Ectodermal cell (in vitro differentiated cells): Measurements from ENCODE around the gene GCM1.
"Not testable (repeated sequence)": the region's sequence is repeated elsewhere in the genome, so short reads cannot be mapped to it uniquely, and the experiment has no call there.

Experiments used
- H3K27ac ChIP-seq: 2 replicates; pipeline ENCODE4 v1.7.0; 2013; ENCODE audit warnings: mild to moderate bottlenecking, low read depth, low read length; ENCODE audit not compliant: insufficient read depth, poor library complexity, severe bottlenecking
- H3K27me3 ChIP-seq: 2 replicates; pipeline ENCODE4 v1.7.0; 2013; ENCODE audit warnings: mild to moderate bottlenecking, low read length; ENCODE audit not compliant: insufficient read depth, control insufficient read depth, poor library complexity, severe bottlenecking
- H3K36me3 ChIP-seq: one replicate; pipeline ENCODE4 v1.7.0; 2013; ENCODE audit warnings: low read length; ENCODE audit not compliant: control insufficient read depth, insufficient read depth
- H3K4me1 ChIP-seq: one replicate; pipeline ENCODE4 v1.7.0; 2013; ENCODE audit warnings: low read length; ENCODE audit not compliant: control insufficient read depth, insufficient read depth
- H3K4me3 ChIP-seq: 2 replicates; pipeline ENCODE4 v1.7.0; 2013; ENCODE audit warnings: low read depth, low read length, control low read depth; ENCODE audit not compliant: insufficient read depth
- H3K9me3 ChIP-seq: 2 replicates; pipeline ENCODE4 v1.7.0; 2013; ENCODE audit warnings: mild to moderate bottlenecking, low read length, moderate library complexity; ENCODE audit not compliant: control insufficient read depth
- WGBS, 2 experiments: methylation state at CpG; one replicate each; pipeline ENCODE4 v1.1.7; 2013; ENCODE audit warnings: missing lambda C conversion rate in 2 of 2; 5-methylcytosine and 5-hydroxymethylcytosine counted together

GCM1 gene

GRCh38 chr6:53172468-53172803 lies 23.8 kb upstream of the GCM1 start:
- 86 to 93% methylated on average over 6 of the region's 6 CpGs for WGBS, 2 experiments
- H3K27ac ChIP-seq = no peak overlapping the region
- H3K4me1 ChIP-seq = no peaks in the 10 kb centered on the region
- H3K27me3 ChIP-seq = no peaks in the 10 kb centered on the region
- no peaks in the 10 kb centered on the region for H3K36me3 ChIP-seq
- no peak overlapping the region for H3K4me3 ChIP-seq
- no peaks in the 10 kb centered on the region for H3K9me3 ChIP-seq

GRCh38 chr6:53171605-53172467 lies 23.2 kb upstream of the GCM1 start:
- no peak overlapping the region for H3K27ac ChIP-seq
- WGBS, 2 experiments = 59% methylated on average over 19 of the region's 20 CpGs

GRCh38 chr6:53168516-53169267 lies 20.1 kb upstream of the GCM1 start:
- H3K9me3 ChIP-seq = no peaks in the 10 kb centered on the region
- no peak overlapping the region for H3K4me3 ChIP-seq
- H3K27ac ChIP-seq = no peak overlapping the region
- H3K36me3 ChIP-seq = no peaks in the 10 kb centered on the region
- no peaks in the 10 kb centered on the region for H3K27me3 ChIP-seq
- H3K4me1 ChIP-seq = no peaks in the 10 kb centered on the region
- 85 to 88% methylated on average over 4 of the region's 4 CpGs for WGBS, 2 experiments

More at GRCh38 chr6:53171605-53172467, 23.2 kb upstream of the GCM1 start:
- no peak overlapping the region for H3K4me3 ChIP-seq
- no peaks in the 10 kb centered on the region for H3K4me1 ChIP-seq
- H3K36me3 ChIP-seq = no peaks in the 10 kb centered on the region
- no peaks in the 10 kb centered on the region for H3K9me3 ChIP-seq
- H3K27me3 ChIP-seq = no peaks in the 10 kb centered on the region

- H3K27me3 ChIP-seq = no peaks in the 10 kb centered on the region
- no peak overlapping the region for H3K4me3 ChIP-seq
- H3K9me3 ChIP-seq = no peaks in the 10 kb centered on the region
- WGBS, 2 experiments = 92 to 98% methylated on average over 4 of the region's 4 CpGs
- no peaks in the 10 kb centered on the region for H3K36me3 ChIP-seq
- H3K4me1 ChIP-seq = no peaks in the 10 kb centered on the region
- no peak overlapping the region for H3K27ac ChIP-seq
Measured at GRCh38 chr6:53165293-53165692, 16.7 kb upstream of the GCM1 start.

GRCh38 chr6:53162606-53163005 lies 14.0 kb upstream of the GCM1 start:
- no peak overlapping the region for H3K27ac ChIP-seq
- 75 to 83% methylated on average over 1 of the region's 1 CpG for WGBS, 2 experiments
- H3K4me1 ChIP-seq = no peaks in the 10 kb centered on the region
- no peak overlapping the region for H3K4me3 ChIP-seq
- H3K9me3 ChIP-seq = no peaks in the 10 kb centered on the region
- H3K27me3 ChIP-seq = no peaks in the 10 kb centered on the region
- no peaks in the 10 kb centered on the region for H3K36me3 ChIP-seq

- WGBS, 2 experiments = 90 to 96% methylated on average over 3 of the region's 3 CpGs
Measured at GRCh38 chr6:53161481-53162009, 12.9 kb upstream of the GCM1 start.

GRCh38 chr6:53159558-53159957 lies 10.9 kb upstream of the GCM1 start:
- H3K4me1 ChIP-seq = no peaks in the 10 kb centered on the region
- WGBS, 2 experiments = 70 to 74% methylated on average over 2 of the region's 2 CpGs
- no peak overlapping the region for H3K27ac ChIP-seq
- H3K9me3 ChIP-seq = no peaks in the 10 kb centered on the region
- no peak overlapping the region for H3K4me3 ChIP-seq
- no peaks in the 10 kb centered on the region for H3K27me3 ChIP-seq
- H3K36me3 ChIP-seq = no peaks in the 10 kb centered on the region

More at GRCh38 chr6:53161481-53162009, 12.9 kb upstream of the GCM1 start:
- Histone ChIP-seq H3K4me1 (no peaks in the 10 kb centered on the region), H3K4me3 (no peak overlapping the region), H3K27me3 (no peaks in the 10 kb centered on the region), H3K36me3 (no peaks in the 10 kb centered on the region), H3K9me3 (no peaks in the 10 kb centered on the region), H3K27ac (no peak overlapping the region)

- WGBS, 2 experiments = 92 to 97% methylated on average over 6 of the region's 6 CpGs
- H3K9me3 ChIP-seq, H3K36me3 ChIP-seq, H3K27me3 ChIP-seq, H3K4me3 ChIP-seq, H3K4me1 ChIP-seq, H3K27ac ChIP-seq: not testable (repeated sequence)
Measured at GRCh38 chr6:53158076-53158475, 9.4 kb upstream of the GCM1 start.

GRCh38 chr6:53155279-53155678 lies 6.6 kb upstream of the GCM1 start:
- H3K36me3 ChIP-seq, H3K4me3 ChIP-seq, H3K27me3 ChIP-seq, H3K4me1 ChIP-seq, H3K27ac ChIP-seq, H3K9me3 ChIP-seq: not testable (repeated sequence)
- WGBS, 2 experiments = 91 to 93% methylated on average over 4 of the region's 4 CpGs

GRCh38 chr6:53154794-53155193 lies 6.2 kb upstream of the GCM1 start:
- Histone ChIP-seq H3K36me3 (no peaks in the 10 kb centered on the region), H3K27me3 (no peaks in the 10 kb centered on the region), H3K27ac (no peak overlapping the region), H3K9me3 (no peaks in the 10 kb centered on the region), H3K4me1 (no peaks in the 10 kb centered on the region), H3K4me3 (no peak overlapping the region)
- 85 to 100% methylated on average over 1 to 2 of the region's 2 CpGs for WGBS, 2 experiments
